Measurements from ENCODE around the gene TSPYL1. TPM values are rescaled to one million over a fixed set of nuclear protein-coding genes. Genes with fewer than 3 reads are reported as not detected.

Gene TSPYL1
- total RNA-seq, 1 donor from 2014 or later, result 90.2 TPM

DNA sequence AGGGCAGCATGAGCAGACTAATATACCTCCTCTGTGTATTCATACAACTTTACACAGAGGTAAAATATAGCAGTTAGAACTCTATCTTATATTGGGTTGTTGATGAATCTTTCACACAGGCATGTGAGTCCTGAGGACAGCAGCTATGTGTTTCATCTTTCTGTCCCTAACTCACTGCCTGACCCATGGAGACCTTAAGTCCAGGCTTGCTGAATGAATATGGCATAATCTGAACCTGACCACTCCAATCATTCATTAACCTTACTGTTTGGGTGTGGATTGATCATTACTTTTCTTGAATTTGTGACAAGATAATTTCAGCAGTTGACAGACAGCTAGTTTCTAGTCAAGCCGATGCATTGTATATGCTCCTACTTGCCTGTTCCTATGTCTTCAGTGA lies 27.3 kb upstream of the TSPYL1 start:
- H3K4me1 Mint-ChIP-seq (ENCODE audit: unreplicated experiment), result peaks cover 7% of the 10 kb centered on the region
- peaks cover 14% of the 10 kb centered on the region for H3K36me3 Mint-ChIP-seq
- no peak overlapping the region for H3K27ac Mint-ChIP-seq
- H3K9me3 Mint-ChIP-seq, result no peaks in the 10 kb centered on the region
- no peaks in the 10 kb centered on the region for H3K27me3 Mint-ChIP-seq
- H3K4me3 Mint-ChIP-seq, result no peak overlapping the region
- no peak for DNase-seq (ENCODE audit: extremely low spot score, unreplicated experiment)
- no peak for TF ChIP-seq CTCF (conservative IDR thresholded peaks at IDR 0.05)

GRCh38 chr6:116304538-116305097 lies 24.9 kb upstream of the TSPYL1 start:
- peaks cover 15% of the 10 kb centered on the region for H3K4me1 Mint-ChIP-seq (ENCODE audit: unreplicated experiment)
- TF ChIP-seq CTCF (conservative IDR thresholded peaks at IDR 0.05), result no peak
- H3K9me3 Mint-ChIP-seq, result no peaks in the 10 kb centered on the region
- no peak for DNase-seq (ENCODE audit: extremely low spot score, unreplicated experiment)
- peaks cover 6% of the 10 kb centered on the region for H3K36me3 Mint-ChIP-seq
- no peak overlapping the region for H3K27ac Mint-ChIP-seq
- H3K27me3 Mint-ChIP-seq, result no peaks in the 10 kb centered on the region
- no peak overlapping the region for H3K4me3 Mint-ChIP-seq

- peaks cover 6% of the 10 kb centered on the region for H3K36me3 Mint-ChIP-seq
- H3K4me3 Mint-ChIP-seq, result no peak overlapping the region
- H3K27ac Mint-ChIP-seq, result no peak overlapping the region
- H3K27me3 Mint-ChIP-seq, result no peaks in the 10 kb centered on the region
- peaks cover 15% of the 10 kb centered on the region for H3K4me1 Mint-ChIP-seq (ENCODE audit: unreplicated experiment)
- no peaks in the 10 kb centered on the region for H3K9me3 Mint-ChIP-seq
- TF ChIP-seq CTCF (conservative IDR thresholded peaks at IDR 0.05), result no peak
- no peak for DNase-seq (ENCODE audit: extremely low spot score, unreplicated experiment)
These were observed 21.4 kb upstream of the TSPYL1 start for GRCh38 chr6:116301104-116301503.

DNA sequence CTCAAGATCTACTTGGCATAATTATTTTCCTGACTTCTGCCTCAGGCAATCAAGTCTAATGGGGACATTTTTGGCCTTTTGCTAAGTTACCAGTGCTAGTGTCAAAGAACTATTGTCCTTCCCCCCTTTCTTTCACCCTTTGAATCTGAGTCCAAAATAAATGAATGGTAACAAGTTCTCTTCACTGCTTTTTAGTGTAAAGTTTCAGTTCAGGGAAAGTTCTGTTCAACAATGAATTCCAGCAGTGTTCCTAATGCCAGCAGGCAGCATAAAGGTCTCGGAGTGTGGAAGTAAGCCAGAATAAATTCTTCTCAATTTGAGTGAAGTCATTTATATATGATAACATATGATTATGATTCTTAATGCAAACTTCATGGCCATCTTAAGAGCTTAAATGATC lies 20.8 kb upstream of the TSPYL1 start:
- DNase-seq (ENCODE audit: extremely low spot score, unreplicated experiment), result no peak
- Mint-ChIP-seq H3K4me1 (ENCODE audit: unreplicated experiment) (peaks cover 15% of the 10 kb centered on the region), H3K27ac (no peak overlapping the region), H3K9me3 (no peaks in the 10 kb centered on the region), H3K36me3 (peaks cover 6% of the 10 kb centered on the region), H3K27me3 (no peaks in the 10 kb centered on the region), H3K4me3 (no peak overlapping the region)
- no peak for TF ChIP-seq CTCF (conservative IDR thresholded peaks at IDR 0.05)

GRCh38 chr6:116298973-116299372 lies 19.2 kb upstream of the TSPYL1 start:
- H3K36me3 Mint-ChIP-seq, result peaks cover 6% of the 10 kb centered on the region

More at GRCh38 chr6:116298973-116299372, 19.2 kb upstream of the TSPYL1 start:
- Mint-ChIP-seq H3K4me1 (ENCODE audit: unreplicated experiment) (peaks cover 7% of the 10 kb centered on the region), H3K27me3 (no peaks in the 10 kb centered on the region), H3K9me3 (no peaks in the 10 kb centered on the region), H3K4me3 (no peak overlapping the region), H3K27ac (no peak overlapping the region)
- DNase-seq (ENCODE audit: extremely low spot score, unreplicated experiment), result no peak
- no peak for TF ChIP-seq CTCF (conservative IDR thresholded peaks at IDR 0.05)
